Measurements from ENCODE around the gene CFAP221.

CFAP221 gene

DNA sequence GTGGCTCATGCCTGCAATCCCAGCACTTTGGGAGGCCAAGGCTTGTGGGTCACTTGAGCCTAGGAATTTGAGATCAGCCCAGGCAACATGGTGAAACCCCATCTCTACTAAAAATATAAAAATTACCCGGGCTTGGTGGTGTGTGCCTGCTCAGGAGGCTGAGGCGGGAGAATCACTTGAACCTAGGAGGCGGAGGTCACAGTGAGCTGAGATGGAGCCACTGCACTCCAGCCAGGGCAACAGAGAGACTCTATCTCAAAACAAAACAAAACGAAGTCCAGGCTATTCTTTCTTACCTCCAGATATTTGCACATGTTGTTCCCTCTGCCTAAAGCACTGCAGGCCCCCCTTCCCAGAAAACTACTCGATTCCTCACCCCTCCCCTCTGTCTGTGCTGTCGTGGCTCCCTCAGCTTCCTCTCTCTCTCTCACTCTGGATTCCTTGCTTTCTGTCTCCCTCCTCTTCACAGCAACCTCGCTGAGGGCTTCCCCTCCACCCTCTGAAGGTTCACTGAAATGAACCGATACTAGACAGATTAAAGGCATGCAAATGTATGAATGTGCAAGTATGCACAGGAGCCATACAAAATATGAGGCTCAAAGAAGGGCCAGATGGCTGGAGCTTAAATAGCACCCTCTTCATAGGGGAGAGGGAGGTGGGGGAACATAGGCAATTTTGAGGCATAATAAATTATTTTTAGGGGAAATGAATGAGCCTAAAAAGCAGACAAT, 153.2 kb downstream of the CFAP221 start:
- in situ Hi-C loops (cut with MboI; ENCODE audit: low sequenced_read_pairs) = no loop called here

DNA sequence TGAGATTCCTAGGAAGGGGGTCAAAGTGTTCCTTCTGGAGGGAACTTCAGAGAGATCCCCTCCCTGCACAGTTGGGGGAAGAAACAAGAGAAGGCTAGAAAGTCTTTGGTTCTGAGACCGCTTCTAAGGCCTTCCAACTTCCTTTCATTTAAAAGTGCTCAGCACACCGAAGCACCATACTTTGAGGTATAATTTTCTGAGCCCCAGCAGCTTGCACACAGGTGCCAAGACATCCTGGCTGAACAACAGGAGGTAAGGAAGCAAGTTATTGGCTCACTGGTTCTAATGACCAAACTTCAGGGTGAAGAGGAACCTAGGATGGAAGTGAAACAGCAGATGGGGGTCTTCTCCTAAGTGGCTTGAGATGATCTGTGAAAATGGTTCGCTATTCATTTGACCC, 154.0 kb downstream of the CFAP221 start:
- in situ Hi-C loops (cut with MboI; ENCODE audit: low sequenced_read_pairs) = no loop called here

DNA sequence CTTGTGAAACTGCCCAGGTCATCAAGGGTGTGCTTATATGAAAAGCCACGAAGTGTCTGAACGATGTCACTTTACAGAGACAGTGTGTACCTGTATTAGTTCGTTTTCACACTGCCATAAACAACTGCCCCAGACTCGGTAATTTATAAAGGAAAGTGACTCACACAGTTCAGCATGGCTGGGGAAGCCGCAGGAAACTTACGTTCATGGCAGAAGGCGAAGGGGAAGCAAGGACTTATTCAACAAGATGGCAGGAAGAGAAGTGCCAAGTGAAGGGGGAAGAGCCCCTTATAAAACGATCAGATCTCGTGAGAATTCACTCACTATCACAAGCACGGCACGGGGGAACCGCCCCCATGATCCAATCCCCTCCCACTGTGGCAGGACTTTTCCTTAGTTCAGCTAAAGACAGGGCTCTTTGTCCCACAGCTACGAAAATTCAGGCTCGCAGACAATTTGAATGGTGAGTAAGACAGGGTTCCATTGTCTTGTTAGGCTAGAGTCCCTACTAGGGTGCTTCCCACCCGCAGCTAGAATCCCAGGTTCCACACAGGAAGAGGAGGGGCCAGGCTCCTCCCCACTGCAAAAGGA, 154.9 kb downstream of the CFAP221 start:
- in situ Hi-C loops (cut with MboI; ENCODE audit: low sequenced_read_pairs) = no loop called here

DNA sequence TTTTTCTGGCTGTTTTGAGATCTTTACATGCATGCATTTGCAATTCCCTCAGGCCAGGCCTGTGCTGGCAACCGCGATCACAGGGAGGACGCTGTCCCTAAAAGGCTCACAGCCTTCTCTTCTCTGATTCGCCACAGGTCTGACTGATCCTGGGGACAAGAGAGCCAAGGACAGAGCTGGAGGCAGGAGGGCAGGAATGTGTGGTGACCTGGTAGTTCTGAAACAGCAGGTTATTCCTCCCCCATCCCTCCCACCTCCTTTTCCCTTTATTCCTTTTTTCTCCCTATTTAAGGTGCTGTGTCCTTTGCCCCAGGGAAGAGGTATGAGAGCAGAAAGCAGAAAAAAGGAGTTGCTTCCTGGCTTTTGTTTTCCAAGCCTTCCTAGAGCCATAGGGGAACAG, 156.6 kb downstream of the CFAP221 start:
- in situ Hi-C loops (cut with MboI; ENCODE audit: low sequenced_read_pairs) = no loop called here

DNA sequence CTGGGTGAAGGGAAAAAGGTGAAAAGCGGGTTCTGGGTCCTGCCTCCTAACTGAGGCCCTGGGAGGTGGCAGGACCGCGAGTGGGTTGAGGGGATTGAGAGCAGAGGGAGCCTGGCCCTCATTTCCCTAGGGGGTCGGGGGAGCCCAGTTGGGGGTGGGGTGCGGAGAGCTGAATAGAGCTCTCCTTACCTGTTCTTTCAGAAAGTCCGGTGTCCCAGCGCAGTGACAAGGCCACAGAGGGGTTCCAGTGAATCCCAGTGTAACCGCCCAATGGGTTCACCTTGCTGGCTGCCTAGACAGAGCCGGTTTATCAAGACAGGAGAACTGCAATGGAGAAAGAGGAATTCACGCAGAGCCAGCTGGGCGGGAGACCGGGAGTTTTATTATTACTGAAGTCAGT, 157.1 kb downstream of the CFAP221 start:
- in situ Hi-C loops (cut with MboI; ENCODE audit: low sequenced_read_pairs) = no loop called here

DNA sequence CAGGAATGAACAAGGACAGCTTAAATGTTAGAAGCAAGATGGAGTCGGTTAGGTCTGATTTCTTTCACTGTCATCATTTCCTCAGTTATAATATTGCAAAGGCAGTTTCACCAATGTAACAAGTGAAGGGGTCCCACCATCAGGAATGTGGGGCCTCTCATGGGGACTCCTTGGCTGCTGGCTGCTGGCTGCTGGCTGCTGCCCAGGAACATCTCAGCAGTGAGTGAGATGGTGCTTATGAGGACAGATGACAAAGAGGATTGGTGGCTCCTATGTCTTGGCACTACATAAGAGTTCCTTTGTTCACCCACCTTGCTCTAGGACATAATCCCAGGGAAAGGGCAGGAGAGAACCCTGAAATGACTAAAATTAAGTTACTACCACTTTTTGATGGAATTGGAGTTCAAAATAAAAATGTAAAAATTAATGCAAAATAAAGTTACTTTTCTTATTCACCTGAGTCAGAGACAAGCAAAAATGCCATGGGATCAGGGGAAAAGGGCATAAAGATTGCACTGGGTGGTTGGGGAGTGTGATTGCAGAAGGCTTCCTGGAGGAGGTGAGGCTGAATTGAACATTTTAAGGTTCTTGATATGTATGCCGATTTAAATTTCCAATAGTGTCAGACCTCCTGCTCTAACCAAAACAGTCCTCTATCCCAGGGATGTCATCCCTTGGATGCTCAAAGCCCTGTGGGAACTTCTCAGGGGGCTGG, 158.1 kb downstream of the CFAP221 start:
- in situ Hi-C loops (cut with MboI; ENCODE audit: low sequenced_read_pairs) = no loop called here

DNA sequence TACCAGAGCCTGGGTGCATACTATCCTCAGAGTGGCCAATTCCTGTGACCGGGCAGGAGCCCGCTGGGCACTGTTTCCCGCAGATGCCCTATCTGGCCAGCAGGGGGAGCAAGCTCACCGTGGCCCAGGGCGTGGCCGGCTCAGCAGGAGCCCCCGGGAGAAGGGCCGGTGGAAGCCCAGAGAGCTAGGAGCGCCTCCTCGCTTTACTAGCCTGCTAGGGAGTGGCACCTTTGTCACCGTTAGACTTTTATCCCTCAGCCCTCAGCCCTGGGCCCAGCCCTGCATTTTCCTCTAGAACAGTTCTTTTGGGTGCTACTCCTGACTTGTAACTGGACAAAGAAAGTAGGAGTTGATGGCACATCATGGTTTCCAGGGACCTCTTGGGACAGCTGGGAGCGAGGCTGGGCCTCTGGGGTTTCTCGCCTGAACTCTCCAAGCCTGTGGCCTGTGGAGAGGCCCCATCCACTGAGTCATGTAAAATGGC, 158.7 kb downstream of the CFAP221 start:
- in situ Hi-C loops (cut with MboI; ENCODE audit: low sequenced_read_pairs) = no loop called here

DNA sequence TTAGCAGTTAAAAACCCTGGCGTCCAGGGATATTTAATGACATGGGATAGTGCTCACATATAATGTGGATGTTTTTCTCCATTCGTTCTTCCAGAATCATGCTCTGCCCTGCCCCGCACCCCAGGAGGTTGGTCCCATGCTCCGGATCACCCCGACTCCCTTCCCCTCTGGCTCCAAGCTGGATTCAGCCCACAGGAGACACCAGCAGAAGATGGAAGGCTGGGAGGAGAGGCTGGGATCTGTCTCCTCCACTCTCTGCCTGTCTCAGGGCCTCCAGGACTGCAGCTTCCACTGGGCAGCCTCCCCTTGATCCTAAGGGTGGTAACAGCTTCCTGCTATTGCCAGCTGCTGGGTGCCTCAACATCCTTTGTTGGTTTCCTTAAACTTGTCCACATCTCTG, 159.3 kb downstream of the CFAP221 start:
- in situ Hi-C loops (cut with MboI; ENCODE audit: low sequenced_read_pairs) = no loop called here

DNA sequence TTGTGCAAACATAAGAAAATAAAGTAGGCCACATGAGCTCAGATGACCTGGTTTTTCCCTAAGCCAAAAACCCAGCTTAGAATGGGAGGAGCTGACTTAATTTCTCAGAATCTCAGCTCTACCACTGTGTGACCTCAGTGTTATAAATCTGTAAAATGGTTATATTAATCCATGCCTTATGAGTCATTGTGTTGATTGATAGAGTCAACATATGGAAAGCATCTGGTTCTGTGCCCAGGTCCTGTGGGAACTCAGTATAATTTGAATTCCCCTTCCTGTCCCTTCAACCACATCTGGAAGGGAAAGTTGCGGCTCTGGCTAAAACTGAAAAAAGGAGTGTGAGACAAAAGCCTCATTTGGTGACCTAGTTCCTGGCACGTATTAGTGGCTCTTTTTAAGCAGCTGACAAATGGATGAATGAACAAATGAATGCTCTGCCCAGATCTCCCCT, 160.4 kb downstream of the CFAP221 start:
- in situ Hi-C loops (cut with MboI; ENCODE audit: low sequenced_read_pairs) = no loop called here

DNA sequence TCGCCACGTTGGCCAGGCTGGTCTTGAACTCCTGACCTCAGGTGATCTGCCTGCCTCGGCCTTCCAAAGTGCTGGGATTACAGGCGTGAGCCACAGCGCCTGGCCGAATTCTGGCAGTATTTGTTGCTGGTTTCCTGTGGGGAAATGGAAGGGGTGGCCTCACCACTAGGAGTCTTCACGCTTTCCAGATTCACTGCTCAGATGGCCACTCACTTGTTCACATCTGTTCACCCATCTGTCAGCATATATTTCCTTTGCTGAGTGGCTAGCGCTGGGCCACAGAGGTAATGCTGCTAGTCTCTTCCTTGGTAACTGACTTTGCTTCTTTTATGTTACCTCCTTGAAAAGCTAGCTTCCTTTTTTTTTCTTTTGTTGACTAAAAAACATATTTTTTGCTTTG, 162.0 kb downstream of the CFAP221 start:
- in situ Hi-C loops (cut with MboI; ENCODE audit: low sequenced_read_pairs) = no loop called here
